Karpas-422 (cell line): ENCODE data around the gene AQP10. TPM values are rescaled to one million over a fixed set of nuclear protein-coding genes. Genes with fewer than 3 reads are reported as not detected.
"Not testable (repeated sequence)": the region's sequence is repeated elsewhere in the genome, so short reads cannot be mapped to it uniquely, and the experiment has no call there.

Experiments used
- DNase-seq: peaks from one replicate; pipeline ENCODE4 v3.0.0-alpha.2; 2015
- H2AFZ ChIP-seq: fragments of 200-600 bp; sonication (generic); 2 replicates; pipeline ENCODE4 v1.6.1; 2014; ENCODE audit warnings: antibody characterized with exemption, low read length, mixed read lengths
- H3K27ac ChIP-seq: fragments of 200-600 bp; sonication (generic); 2 replicates; pipeline ENCODE4 v1.5.1; 2014; ENCODE audit warnings: mild to moderate bottlenecking, low read length, moderate library complexity
- H3K27me3 ChIP-seq: fragments of 200-600 bp; sonication (generic); 2 replicates; pipeline ENCODE4 v1.6.1; 2014; ENCODE audit warnings: low read length, mixed read lengths
- H3K36me3 ChIP-seq: fragments of 200-600 bp; sonication (generic); 2 replicates; pipeline ENCODE4 v1.6.1; 2014; ENCODE audit warnings: low read length, mixed read lengths; ENCODE audit not compliant: insufficient read depth
- H3K4me1 ChIP-seq: fragments of 200-600 bp; sonication (generic); 2 replicates; pipeline ENCODE4 v1.6.1; 2014; ENCODE audit warnings: mild to moderate bottlenecking, low read length, mixed read lengths
- H3K4me2 ChIP-seq: fragments of 200-600 bp; sonication (generic); 2 replicates; pipeline ENCODE4 v1.6.1; 2014; ENCODE audit warnings: low read length, low read depth, mild to moderate bottlenecking; ENCODE audit not compliant: poor library complexity, severe bottlenecking
- H3K4me3 ChIP-seq: fragments of 200-600 bp; sonication (generic); 2 replicates; pipeline ENCODE4 v1.5.1; 2014; ENCODE audit warnings: mild to moderate bottlenecking, antibody characterized with exemption, low read length, mixed read lengths
- H3K79me2 ChIP-seq: fragments of 200-600 bp; sonication (generic); 2 replicates; pipeline ENCODE4 v1.6.1; 2014; ENCODE audit warnings: mild to moderate bottlenecking, low read length, mixed read lengths
- H3K9ac ChIP-seq: fragments of 200-600 bp; sonication (generic); 2 replicates; pipeline ENCODE4 v1.6.0; 2014; ENCODE audit warnings: low read length
- H3K9me2 ChIP-seq: fragments of 200-600 bp; sonication (generic), shearing (Covaris generic); replicated peaks from 2 replicates; pipeline ENCODE4 v1.6.0; 2014; ENCODE audit warnings: mild to moderate bottlenecking, low read length, moderate library complexity; ENCODE audit not compliant: insufficient read depth
- H3K9me3 ChIP-seq: fragments of 300-700, 200-600 bp; sonication (generic); 2 replicates; pipeline ENCODE4 v1.6.1; 2014; ENCODE audit warnings: low read length, mixed read lengths
- H4K20me1 ChIP-seq: fragments of 200-600 bp; sonication (generic); 2 replicates; pipeline ENCODE4 v1.6.1; 2014; ENCODE audit warnings: mild to moderate bottlenecking, antibody characterized with exemption, low read length, low read depth; ENCODE audit not compliant: insufficient read depth
- total RNA-seq: library from RNA; depleted of rRNA; stranded (reverse); fragments of >200 nt; shearing (Covaris generic); gene quantifications from 2 replicates; pipeline ENCODE4 v1.2.3, GENCODE V29; 2014; ENCODE audit warnings: low replicate concordance

Gene AQP10
- total RNA-seq, 1 experiment from 2014 or later: not detected

DNA sequence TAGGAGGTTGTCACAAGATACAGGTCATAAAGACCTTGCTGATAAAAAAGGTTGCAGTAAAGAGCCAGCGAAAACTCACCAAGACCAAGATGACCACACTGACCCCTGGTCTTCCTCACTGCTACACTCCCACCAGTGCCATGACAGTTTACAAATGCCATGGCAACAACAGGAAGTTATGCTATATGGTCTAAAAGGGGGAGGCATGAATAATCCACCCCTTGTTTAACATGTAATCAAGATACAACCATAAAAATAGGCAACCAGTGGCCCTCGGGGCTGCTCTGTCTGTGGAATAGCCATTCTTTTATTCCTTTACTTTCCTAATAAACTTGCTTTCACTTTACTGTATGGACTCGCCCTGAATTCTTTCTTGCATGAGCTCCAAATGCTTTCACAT, 6.7 kb upstream of the AQP10 start:
- not testable (repeated sequence) for H3K9ac ChIP-seq, H2AFZ ChIP-seq, H3K4me2 ChIP-seq, H3K27ac ChIP-seq, H3K36me3 ChIP-seq, H3K79me2 ChIP-seq, H3K9me2 ChIP-seq, H3K9me3 ChIP-seq, DNase-seq, H3K4me1 ChIP-seq, H4K20me1 ChIP-seq, H3K27me3 ChIP-seq, H3K4me3 ChIP-seq

DNA sequence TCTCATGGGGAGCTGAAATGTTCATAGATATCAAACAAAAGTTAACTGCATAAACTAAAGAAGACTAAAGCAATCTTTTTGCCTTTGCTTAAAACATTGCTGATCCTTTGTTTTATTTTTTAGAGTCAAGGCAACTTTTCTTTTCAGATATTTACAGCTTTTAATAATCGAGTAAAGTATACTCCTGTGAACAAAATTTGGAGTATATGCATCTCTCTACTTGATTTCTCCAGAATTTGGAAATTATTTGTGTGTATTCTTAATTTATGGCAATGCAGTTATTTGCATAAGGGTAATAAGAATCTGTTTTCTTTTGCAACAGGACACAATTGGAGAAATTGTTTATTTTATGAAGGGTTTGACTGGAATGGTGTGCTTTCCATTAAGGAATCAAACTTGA, 4.2 kb upstream of the AQP10 start:
- H3K9ac ChIP-seq: no peak overlapping the region
- H3K36me3 ChIP-seq: no peaks in the 10 kb centered on the region
- no peak overlapping the region for H3K4me2 ChIP-seq
- no peaks in the 10 kb centered on the region for H3K9me2 ChIP-seq
- no peak for DNase-seq
- H3K79me2 ChIP-seq: no peaks in the 10 kb centered on the region
- H3K27me3 ChIP-seq: no peaks in the 10 kb centered on the region
- no peak overlapping the region for H3K4me3 ChIP-seq
- no peaks in the 10 kb centered on the region for H3K4me1 ChIP-seq
- H4K20me1 ChIP-seq: no peaks in the 10 kb centered on the region
- no peak overlapping the region for H2AFZ ChIP-seq
- H3K27ac ChIP-seq: no peak overlapping the region
- no peaks in the 10 kb centered on the region for H3K9me3 ChIP-seq

DNA sequence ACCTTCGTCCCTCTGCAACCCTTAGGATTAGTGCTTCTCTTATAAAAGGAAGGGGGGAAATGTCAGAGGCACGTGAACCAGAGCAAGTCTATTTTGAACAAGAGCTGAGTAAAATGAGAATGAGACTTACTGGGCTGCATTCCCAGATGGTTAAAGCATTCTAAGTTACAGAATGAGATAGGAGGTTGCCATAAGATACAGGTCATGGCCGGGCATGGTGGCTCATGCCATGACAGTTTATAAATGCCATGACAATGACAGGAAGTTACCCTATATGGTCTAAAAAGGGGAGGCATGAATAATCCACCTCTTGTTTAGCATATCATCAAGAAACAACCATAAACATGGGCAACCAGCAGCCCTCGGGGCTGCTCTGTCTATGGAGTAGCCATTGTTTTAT, 2.5 kb upstream of the AQP10 start:
- no peaks in the 10 kb centered on the region for H3K9me3 ChIP-seq
- H3K36me3 ChIP-seq: no peaks in the 10 kb centered on the region
- no peaks in the 10 kb centered on the region for H3K4me1 ChIP-seq
- H3K9ac ChIP-seq: no peak overlapping the region
- no peak overlapping the region for H3K4me2 ChIP-seq
- H3K79me2 ChIP-seq: no peaks in the 10 kb centered on the region
- H3K27ac ChIP-seq: no peak overlapping the region
- H3K9me2 ChIP-seq: no peaks in the 10 kb centered on the region
- no peak overlapping the region for H2AFZ ChIP-seq
- DNase-seq: no peak
- no peaks in the 10 kb centered on the region for H3K27me3 ChIP-seq
- H4K20me1 ChIP-seq: no peaks in the 10 kb centered on the region
- no peak overlapping the region for H3K4me3 ChIP-seq

DNA sequence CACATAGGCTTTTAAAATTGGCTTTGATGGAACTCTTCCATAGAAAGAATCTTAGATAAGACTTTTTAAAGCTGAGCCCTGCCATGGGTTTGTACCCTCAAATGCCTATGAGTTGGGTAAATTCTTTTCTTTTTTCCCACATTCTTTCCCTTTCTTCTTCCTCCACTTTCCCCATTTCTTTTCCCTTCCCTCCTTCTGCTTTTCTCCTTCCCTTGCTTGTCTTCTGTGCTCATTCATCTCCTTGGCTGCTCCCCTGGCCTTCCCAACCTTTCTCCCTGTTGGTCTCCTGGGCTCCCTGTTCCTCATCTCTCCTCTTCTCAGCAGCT, 679 bp downstream of the AQP10 start:
- not testable (repeated sequence) for DNase-seq, H3K9ac ChIP-seq, H3K4me2 ChIP-seq, H3K4me3 ChIP-seq, H3K27me3 ChIP-seq, H3K79me2 ChIP-seq, H3K9me3 ChIP-seq, H3K9me2 ChIP-seq, H3K36me3 ChIP-seq, H3K27ac ChIP-seq, H2AFZ ChIP-seq, H4K20me1 ChIP-seq
- H3K4me1 ChIP-seq: peaks cover 14% of the 10 kb centered on the region

DNA sequence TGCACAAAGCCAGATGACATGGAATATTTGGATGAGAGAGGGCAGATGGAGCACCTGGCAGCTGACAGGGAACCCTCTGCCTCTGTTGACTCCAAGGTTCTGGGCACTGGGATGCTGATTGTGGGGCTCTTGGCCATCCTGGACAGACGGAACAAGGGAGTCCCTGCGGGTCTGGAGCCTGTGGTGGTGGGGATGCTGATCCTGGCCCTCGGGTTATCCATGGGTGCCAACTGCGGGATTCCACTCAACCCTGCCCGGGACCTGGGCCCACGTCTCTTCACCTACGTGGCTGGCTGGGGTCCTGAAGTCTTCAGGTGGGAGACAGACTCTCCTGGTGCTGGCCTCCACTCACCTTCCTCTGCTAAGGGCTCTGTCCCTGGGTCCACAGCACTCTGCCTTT, 2.6 kb downstream of the AQP10 start:
- Histone ChIP-seq H3K9me3 (no peaks in the 10 kb centered on the region), H3K4me3 (no peak overlapping the region), H3K36me3 (no peaks in the 10 kb centered on the region), H4K20me1 (peaks cover 5% of the 10 kb centered on the region; the same call in 1 of the 2 replicates), H3K4me2 (no peak overlapping the region), H3K9me2 (no peaks in the 10 kb centered on the region), H3K9ac (no peak overlapping the region), H3K27ac (no peak overlapping the region), H3K79me2 (no peaks in the 10 kb centered on the region), H3K4me1 (peaks cover 29% of the 10 kb centered on the region), H2AFZ (no peak overlapping the region), H3K27me3 (no peaks in the 10 kb centered on the region)
- DNase-seq: no peak

DNA sequence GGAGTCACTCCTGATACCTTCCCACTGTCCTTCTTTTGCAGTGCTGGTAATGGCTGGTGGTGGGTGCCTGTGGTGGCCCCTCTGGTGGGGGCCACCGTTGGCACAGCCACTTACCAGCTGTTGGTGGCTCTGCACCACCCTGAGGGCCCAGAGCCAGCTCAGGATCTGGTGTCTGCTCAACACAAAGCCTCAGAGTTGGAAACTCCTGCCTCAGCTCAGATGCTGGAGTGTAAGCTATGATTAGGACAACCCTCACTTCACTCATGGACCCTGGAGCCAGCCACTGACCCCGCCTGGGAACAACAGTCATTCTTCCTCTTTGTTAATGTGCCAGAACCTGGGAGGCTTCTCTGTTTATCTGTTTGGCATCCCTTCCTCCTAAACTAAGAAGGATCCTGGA, 3.3 kb downstream of the AQP10 start:
- peaks cover 5% of the 10 kb centered on the region; the same call in 1 of the 2 replicates for H4K20me1 ChIP-seq
- peak overlapping the region; percentile 84 for H3K4me2 ChIP-seq
- no peaks in the 10 kb centered on the region for H3K9me2 ChIP-seq
- no peak for DNase-seq
- no peak overlapping the region for H3K27ac ChIP-seq
- H3K9ac ChIP-seq: peak overlapping the region; percentile 75
- H2AFZ ChIP-seq: peak overlapping the region; percentile 92
- H3K27me3 ChIP-seq: no peaks in the 10 kb centered on the region
- H3K79me2 ChIP-seq: no peaks in the 10 kb centered on the region
- no peaks in the 10 kb centered on the region for H3K9me3 ChIP-seq
- peaks cover 36% of the 10 kb centered on the region for H3K4me1 ChIP-seq
- peak overlapping the region; percentile 71; the same call in 1 of the 2 replicates for H3K4me3 ChIP-seq
- H3K36me3 ChIP-seq: no peaks in the 10 kb centered on the region

DNA sequence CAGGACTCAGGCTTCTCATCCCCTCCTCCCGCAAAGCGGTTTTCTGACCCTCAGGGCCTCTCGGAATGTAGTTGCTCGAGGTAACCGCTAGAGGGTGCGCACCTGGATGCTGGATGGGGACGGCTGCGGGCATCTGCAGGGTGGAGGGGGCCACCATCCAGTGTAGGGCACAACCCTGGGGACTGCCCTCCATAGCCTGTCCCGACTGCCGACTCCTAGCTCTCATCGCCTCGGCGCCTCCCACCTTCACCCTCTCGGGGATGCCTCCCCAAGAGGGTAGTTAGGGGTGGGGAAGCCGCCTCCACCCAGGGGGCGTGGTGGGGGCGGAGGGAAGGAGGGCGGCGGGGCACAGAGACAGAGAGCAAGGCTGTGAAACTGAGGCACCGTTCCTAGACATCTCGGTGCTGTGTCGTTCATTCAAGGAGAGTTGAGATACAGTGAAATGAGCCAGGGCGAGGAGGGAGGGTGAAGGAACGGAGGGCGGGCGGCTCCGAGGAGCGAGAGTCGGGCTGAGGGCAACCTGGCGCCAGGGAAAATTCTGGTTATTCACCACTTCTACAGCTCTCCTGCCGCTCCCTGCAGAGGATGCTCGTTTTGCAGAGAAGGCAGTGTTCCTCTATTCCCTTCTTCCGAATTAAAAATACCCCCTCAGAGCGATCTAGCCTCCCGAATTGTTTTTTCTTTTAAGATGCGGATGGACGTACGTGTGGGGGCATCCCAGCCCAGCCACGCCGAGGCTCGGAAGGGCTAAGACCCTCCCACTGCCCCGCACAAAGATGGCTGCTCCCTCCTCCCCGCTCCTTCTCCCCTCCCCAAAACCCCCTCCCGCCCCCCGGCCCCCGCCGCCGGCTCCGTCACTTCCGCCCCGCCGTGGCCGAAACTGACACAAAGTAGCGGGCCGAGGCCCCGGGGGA, 4.0 kb downstream of the AQP10 start, which contains the start of gene ATP8B2:
ATP8B2 (plus strand) TSS at position 857 of the 914 bp plus-strand sequence. CDS start 2,617 bp downstream, outside the sequence.
- H3K27ac ChIP-seq: no peak within 1 kb of the TSS
- no peaks in the 10 kb centered on the region for H3K9me2 ChIP-seq
- no peaks in the 10 kb centered on the region for H3K79me2 ChIP-seq
- H3K27me3 ChIP-seq: no peaks in the 10 kb centered on the region
- peaks cover 36% of the 10 kb centered on the region for H3K4me1 ChIP-seq
- peak within 1 kb of the TSS; percentile 92 for H2AFZ ChIP-seq
- peaks cover 5% of the 10 kb centered on the region; the same call in 1 of the 2 replicates for H4K20me1 ChIP-seq
- peak; percentile 93 for DNase-seq
- H3K4me3 ChIP-seq: peak within 1 kb of the TSS; percentile 71
- H3K9ac ChIP-seq: peak within 1 kb of the TSS; percentile 75
- H3K9me3 ChIP-seq: no peaks in the 10 kb centered on the region
- H3K4me2 ChIP-seq: peak within 1 kb of the TSS; percentile 84
- no peaks in the 10 kb centered on the region for H3K36me3 ChIP-seq

DNA sequence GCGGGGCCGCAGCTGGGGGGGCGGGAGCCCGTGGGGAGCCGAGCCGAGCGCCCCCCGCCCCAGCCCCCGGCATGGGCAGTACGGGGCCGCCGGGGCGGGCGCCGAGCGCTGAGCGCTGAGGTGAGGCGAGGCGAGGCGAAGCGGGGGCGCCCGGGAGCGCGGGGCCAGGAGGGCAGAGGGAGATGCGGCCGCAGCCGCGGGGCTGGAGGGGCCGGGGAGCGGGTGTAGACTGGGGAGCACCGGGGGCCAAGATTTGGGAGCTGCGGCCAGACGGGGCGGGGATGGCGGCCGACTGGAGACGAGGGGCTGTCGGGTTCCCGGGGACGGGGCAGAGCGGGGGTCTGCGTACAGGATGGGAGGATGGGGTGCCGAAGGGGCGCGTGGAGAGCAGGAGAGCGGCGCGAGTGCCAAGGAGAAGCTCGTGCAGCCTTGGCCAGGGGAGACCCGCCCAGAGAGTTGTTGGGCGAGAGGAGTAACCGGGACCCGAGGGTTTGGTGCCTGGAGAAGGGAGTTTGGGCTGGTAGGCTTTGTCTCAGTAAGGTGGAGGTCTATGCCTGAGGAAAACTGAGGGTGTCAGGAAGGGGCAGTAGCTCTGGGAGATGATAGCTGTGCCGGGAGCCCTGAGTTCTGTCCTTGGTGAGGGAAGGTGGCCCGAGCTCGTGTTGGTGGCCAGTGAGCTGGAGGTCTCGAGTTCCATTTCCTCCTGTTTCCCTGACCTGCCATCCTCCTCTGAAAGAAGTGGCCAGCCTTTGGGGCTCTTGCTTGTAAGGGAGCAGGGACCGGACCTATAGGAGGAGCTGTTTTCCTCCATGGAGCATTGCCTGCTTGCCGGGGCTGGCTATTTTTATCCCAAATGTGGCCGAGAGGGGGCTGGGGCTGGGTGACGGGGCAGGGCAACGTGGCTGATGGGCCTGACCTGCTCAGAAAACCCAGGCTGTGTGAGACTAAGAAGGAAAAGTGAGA, 5.0 kb downstream of the AQP10 start:
- H3K27ac ChIP-seq: no peak overlapping the region
- H3K4me1 ChIP-seq: peaks cover 36% of the 10 kb centered on the region
- H3K9me2 ChIP-seq: no peaks in the 10 kb centered on the region
- no peaks in the 10 kb centered on the region for H3K79me2 ChIP-seq
- peak; percentile 46 for DNase-seq
- no peak overlapping the region; the same call in 1 of the 2 replicates for H2AFZ ChIP-seq
- H4K20me1 ChIP-seq: peaks cover 5% of the 10 kb centered on the region; the same call in 1 of the 2 replicates
- peak overlapping the region; percentile 84 for H3K4me2 ChIP-seq
- no peaks in the 10 kb centered on the region for H3K27me3 ChIP-seq
- H3K4me3 ChIP-seq: peak overlapping the region; percentile 71
- peak overlapping the region; percentile 75 for H3K9ac ChIP-seq
- no peaks in the 10 kb centered on the region for H3K9me3 ChIP-seq
- H3K36me3 ChIP-seq: no peaks in the 10 kb centered on the region
